T-helper 9 cell (primary cell): ENCODE data around the gene CLDN7.

Experiments
- DNase-seq: peaks from one replicate; pipeline ENCODE4 v3.0.0-alpha.2; 2020

The CLDN7 gene

DNA sequence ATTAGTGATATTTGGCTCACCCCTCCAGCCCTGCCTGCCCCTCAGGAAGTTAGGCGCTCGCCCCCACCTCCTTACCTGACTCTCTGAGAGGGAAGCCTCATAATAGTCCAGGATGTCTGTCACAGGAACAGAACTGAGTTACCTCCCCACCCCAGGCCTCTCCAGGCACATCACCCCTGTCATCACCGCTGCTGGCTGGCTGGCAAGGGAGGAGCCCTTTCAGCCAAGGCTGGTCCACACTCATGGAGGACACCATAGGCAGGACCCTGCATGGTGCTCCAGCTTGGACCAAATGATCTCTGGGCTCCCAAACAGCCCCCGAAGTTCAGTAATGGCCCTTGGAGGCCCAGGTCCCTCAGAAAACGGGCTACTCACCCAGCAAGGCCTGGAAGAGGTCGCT is 44.1 kb downstream of the CLDN7 start:
- no peak for DNase-seq

DNA sequence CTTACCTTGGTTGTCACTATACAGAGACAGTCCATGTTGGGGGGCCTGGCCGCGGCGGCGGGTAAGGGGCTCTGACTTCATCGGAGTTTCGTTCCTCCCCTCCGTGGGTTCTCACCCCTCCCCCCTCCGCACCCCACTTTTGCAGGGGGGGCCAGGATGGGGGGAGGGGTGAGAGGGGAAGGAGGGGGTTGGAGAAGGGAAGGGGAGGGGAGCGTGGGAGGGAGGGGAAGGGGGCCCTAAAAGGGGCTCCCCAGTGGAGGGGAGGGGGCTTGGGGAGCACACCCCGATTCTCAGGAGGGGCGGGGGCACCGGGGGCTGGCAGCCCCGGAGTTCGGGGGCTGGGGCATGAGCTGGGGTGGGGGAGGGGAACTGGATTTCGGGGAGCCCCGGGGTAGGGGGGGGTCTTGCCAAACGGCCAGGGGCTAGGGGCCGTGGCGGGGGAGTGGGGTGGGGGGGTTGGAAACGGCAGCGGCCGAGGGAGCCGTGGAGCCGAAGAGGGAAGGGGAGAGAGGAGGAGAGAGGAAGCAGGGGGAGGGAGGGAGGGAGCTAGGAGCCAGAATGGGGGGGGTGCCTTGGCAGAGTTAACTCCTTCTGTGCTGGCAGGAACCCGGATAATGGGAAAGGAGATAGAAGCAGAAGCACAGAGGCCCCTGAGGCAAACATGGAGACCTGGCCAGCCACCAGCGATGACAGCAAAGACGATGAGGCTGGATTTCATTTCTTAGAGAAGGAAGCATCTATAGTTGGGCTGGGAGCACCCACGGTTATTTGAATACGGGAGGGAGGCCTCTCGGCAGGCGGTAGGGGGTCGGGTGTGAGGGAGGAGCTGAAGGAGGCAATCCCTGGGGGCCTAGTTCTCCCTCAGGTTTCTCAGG is 44.9 kb downstream of the CLDN7 start:
- no peak for DNase-seq

DNA sequence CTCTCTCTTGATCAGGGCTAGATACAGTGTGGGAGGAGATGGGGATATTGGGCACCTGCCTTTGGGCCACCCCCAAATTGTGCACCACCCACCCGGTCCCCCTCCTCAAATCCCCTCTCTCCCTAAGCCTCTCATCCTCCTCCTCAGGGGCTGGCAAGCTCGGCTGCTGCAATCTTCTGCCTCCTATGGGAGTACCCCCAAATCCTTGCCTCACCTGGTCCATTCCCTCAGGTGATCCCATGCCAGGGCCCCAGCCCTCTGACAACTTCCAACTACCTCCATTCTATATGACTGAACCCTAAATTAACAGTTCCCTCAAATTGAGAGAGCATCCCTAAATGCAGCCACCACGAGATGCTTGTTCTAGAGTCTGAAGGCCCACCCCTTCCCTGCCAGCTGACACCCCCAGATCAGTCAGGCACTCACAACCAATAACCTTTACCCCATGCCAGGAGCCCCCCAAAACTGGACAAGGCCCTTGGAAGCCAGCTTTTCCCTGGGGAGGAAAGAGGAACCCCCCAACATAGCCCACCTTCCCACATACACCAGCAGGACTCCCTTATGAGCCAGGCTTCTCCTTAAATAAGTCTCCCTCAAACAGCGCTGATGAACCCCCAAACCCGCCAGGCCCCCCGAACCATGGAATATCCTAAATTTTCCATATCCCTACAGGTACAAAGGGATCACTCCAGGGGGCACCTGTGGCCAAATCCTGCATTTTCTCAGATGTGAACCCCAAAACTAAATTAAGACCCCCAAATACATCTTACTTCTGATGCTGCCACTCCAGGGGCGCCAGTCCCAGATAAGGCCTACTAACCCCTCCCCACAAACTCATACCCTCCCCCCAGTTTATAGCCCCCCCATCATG is 45.8 kb downstream of the CLDN7 start:
- DNase-seq, result no peak

DNA sequence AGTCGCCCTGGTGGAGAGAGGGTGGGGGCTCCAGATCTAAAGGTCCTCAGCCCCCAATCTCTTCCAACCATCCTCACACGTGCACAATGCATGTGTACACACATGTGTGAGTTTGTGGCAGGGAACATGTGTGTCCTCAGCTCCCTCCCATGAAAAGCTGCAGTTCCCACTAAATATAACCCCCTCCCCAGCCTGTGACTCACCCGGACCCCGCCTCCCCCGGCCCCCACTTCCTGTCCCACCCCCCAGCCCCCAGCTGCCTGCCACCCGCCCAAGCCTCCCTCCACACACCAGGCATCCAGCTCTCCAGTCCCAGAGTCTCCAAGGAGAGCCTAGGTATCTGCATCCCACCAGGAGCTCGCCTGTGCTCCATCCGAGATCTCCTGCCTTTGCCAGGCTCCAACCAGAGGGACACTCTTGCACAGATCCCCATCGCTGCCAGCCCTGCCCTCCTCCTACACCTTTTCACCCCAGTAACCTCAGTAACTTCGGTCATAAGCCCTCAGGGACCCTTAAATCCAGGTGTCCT is 46.6 kb downstream of the CLDN7 start:
- DNase-seq, result no peak

DNA sequence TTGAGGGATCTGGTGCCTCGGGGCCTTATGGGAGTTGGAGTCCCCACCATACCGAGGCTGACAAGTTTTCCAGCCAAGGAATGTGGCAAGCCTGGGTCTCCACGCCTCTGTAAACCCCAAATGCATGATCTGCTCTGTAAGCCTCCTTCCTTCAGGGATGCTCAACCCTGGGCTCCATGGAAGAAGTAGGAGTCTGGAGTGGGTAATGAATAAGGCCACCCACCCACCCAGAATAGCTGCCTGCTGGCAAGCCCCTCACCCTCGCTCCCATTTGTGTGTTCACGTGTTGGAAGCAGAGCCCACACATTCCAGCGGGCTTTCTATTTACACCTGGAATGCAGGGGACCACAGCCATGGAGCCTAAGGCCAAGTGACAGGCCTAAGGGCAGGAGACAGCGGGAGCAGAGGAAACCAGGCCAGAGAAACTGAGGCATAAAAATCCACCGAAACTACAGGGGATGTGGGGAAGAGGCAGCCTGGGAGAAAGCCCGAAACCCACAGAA is 47.1 kb downstream of the CLDN7 start:
- DNase-seq, result no peak

DNA sequence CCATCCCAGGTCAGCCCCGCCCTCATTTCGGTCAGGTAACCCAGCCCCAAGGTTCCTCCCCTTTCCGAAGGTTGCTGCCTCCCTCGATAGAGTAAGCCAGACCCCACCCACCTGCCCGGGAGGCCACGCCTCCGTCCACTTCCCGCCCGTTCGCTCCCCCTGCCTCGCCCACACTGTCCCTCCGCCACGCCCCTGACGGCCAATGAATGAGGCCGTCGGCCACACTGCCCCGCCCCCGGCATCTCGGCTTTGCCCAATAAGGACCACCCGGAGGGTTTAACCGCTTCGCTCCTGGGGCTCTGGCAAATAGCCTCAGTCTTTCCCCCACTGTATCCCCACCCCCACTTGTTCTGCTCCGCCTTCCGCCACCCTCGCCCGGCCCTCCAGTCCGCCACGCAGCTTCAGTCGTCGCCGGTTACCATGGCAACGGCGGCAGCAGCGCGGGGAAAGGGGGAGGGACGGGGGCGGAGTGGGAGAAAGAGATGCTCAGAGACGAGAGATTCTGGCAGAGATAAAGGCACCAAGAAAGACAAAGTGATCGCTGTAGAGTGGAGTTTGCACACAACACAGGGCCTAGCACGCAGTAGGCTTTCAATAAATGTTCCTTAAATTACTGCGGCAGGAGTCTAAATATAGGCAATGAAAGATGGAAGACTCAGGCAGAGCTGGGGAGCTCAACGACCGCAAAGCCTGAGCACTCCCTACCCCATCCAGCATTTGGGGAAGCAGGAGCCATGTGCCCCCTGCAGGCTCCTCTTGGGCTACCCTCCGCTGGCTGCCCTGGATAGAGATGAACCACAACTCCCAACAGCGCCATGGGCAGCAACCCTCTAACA is 47.8 kb downstream of the CLDN7 start:
- peak; percentile 98 for DNase-seq

DNA sequence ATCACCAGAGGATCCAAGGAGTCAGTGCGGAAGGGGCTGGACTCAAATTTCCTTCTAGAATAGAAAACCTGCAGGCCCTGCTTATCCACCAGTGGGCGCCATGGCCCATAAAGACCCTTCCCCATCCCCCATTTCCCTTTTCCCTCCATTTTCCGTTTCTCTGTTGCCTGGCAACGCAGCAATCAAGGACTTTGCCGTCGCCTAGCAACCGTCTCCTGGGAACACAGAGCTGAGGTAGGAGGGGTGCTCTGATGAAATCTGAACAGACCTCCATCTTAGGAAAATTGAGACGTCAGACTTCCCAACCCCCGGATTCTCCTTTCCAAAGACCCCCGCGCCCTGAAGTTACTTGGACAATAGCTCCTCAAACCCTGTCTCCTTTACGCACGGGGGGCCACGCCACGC is 48.4 kb downstream of the CLDN7 start:
- peak; percentile 70 for DNase-seq

DNA sequence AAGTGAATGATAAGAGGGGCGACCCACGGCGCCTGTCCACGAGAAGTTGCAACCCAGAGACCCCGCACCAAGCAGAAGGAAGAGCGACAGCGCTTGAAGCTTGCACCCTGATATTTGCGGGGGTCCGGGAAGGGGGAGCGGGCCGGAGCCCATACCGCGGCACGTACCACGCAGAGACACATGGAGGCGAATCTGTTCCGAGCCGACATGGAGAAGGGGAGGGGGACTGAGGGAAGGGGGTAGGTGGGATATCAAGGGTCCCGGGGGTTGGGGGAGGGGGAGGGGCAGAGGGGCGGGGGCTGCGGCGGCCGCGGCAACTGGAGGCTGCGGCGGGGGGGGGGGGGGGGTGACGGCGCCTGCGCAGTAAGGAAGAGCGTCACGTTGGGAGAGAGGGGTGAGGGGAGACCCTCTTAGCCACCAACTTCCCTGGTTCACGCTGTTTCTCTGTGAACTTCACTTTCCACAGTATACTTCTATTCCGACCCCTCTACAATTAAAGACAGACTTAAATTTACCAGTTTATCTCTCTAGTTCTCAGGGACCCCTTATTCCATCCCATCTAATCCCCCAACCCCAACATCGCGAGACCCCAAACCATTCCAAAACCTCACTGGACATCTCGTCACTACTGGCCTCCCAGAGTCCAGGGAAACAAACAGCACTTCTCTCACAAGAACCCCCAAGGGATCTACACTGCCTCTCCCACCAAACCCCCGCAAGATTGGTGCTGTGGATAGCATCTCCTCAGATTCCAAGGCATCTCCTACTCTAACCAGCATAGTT is 50.6 kb downstream of the CLDN7 start:
- no peak for DNase-seq
